Natural killer cell (primary cell): ENCODE results near the gene HOMEZ. TPM values are rescaled to one million over a fixed set of nuclear protein-coding genes. Genes with fewer than 3 reads are reported as not detected.

Experiments
- ATAC-seq, 3 donors: fragments of 150-1000 bp in 2 of 3; fragments of 200-7000 bp in 1 of 3; cut with Tn5 transposase; 1 replicate in 1 of 3; 2 replicates in 2 of 3; pipeline ENCODE4 v1.10.0; 2021; ENCODE audit warnings: mild to moderate bottlenecking in 2 of 3, moderate library complexity in 2 of 3
- DNase-seq, 2 donors: peaks; one replicate each; pipeline versions ENCODE4 v3.0.0 to v3.0.0-alpha.2; 2013 to 2021; ENCODE audit warnings: mixed read lengths in 1 of 2
- H3K27ac ChIP-seq: one replicate; pipeline ENCODE4 v1.5.1; 2013; ENCODE audit warnings: mild to moderate bottlenecking, low read length
- H3K27me3 ChIP-seq: one replicate; pipeline ENCODE4 v1.6.1; 2013; ENCODE audit warnings: low read length; ENCODE audit not compliant: control insufficient read depth, insufficient read depth
- H3K36me3 ChIP-seq: one replicate; pipeline ENCODE4 v1.6.1; 2013; ENCODE audit warnings: low read length; ENCODE audit not compliant: control insufficient read depth, insufficient read depth
- H3K4me1 ChIP-seq: one replicate; pipeline ENCODE4 v1.6.1; 2013; ENCODE audit warnings: low read length; ENCODE audit not compliant: control insufficient read depth, insufficient read depth
- H3K4me3 ChIP-seq: one replicate; pipeline ENCODE4 v1.5.1; 2013; ENCODE audit warnings: low read length
- H3K9me3 ChIP-seq: one replicate; pipeline ENCODE4 v1.6.1; 2013; ENCODE audit warnings: low read length; ENCODE audit not compliant: control insufficient read depth, insufficient read depth
- H3K27ac Mint-ChIP-seq, 2 donors: one replicate each; pipeline ENCODE4 v1.8.0; 2022; ENCODE audit warnings: mild to moderate bottlenecking in 2 of 2, mixed read lengths in 2 of 2, moderate library complexity in 1 of 2
- H3K27me3 Mint-ChIP-seq, 2 donors: one replicate each; pipeline ENCODE4 v1.8.0; 2022; ENCODE audit warnings: low read depth in 2 of 2, mixed read lengths in 2 of 2
- H3K36me3 Mint-ChIP-seq: one replicate; pipeline ENCODE4 v1.8.0; 2022; ENCODE audit warnings: mixed read lengths
- H3K4me1 Mint-ChIP-seq, 2 donors: one replicate each; pipeline ENCODE4 v1.8.0; 2022; ENCODE audit warnings: mixed read lengths in 2 of 2
- H3K4me3 Mint-ChIP-seq: one replicate; pipeline ENCODE4 v1.8.0; 2022; ENCODE audit warnings: mild to moderate bottlenecking, moderate library complexity, mixed read lengths
- H3K9me3 Mint-ChIP-seq, 2 donors: one replicate each; pipeline ENCODE4 v1.8.0; 2022; ENCODE audit warnings: mixed read lengths in 2 of 2
- WGBS: methylation state at CpG from one replicate; pipeline ENCODE4 v1.1.7; 2013; ENCODE audit warnings: missing lambda C conversion rate; ENCODE audit not compliant: insufficient coverage; 5-methylcytosine and 5-hydroxymethylcytosine counted together
- intact Hi-C: fragments of 100-400 bp; cut with micrococcal nuclease; formaldehyde crosslinking; loops from one replicate; pipeline ENCODE4 v1.14.2; 2022
- total RNA-seq, 4 donors: library from RNA; stranded (reverse); fragments of 120-200 nt in 1 of 4; gene quantifications; one replicate each; pipeline versions ENCODE4 v1.2.3 to v1.2.4, GENCODE V29; 2013 to 2022
- TF ChIP-seq, protein P1 (sequence below): fragments of 200-600 bp; IDR thresholded peaks from one replicate; pipeline ENCODE4 v1.8.0; 2022; ENCODE audit warnings: antibody characterized with exemption

HOMEZ gene
- total RNA-seq, 3 donors from 2014 or later (not counting 1 experiment from before 2014, with no cell fraction given) = 5.1 to 10.1 (median 7.0) TPM

DNA sequence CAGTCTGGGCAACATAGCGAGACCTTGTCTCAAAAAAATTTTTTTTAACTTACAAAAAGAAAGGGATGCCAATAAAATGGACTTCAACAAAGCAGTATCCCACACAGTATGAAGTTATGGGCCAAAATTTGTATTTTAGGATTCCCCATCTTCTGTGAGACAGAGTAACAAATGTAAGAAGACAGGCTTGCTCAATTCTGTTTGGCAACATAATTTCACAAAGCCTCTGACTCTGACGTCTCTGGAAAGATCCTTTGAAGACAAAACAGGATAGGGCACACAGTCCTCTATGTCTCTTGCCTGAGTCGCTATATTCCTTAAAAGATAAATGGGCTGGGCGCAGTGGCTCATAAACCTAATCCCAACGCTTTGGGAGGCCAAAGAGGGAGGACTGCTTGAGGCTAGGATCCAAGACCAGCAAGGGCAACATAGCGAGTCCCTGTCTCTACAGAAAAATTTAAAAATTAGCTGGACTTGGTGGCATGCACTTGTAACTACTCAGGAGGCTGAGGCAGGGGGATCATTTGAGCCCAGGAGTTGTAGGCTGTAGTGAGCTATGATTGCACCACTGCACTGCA lies 1.1 kb upstream of the HOMEZ start:
- Mint-ChIP-seq H3K4me3 (peak overlapping the region; percentile 95), H3K27me3 (no peaks in the 10 kb centered on the region), H3K36me3 (no peaks in the 10 kb centered on the region), H3K9me3 (no peaks in the 10 kb centered on the region), H3K27ac (peak overlapping the region; percentile 90 to 94), H3K4me1 (peaks cover 13 to 18% of the 10 kb centered on the region in 2 donors)
- Histone ChIP-seq H3K36me3 (no peaks in the 10 kb centered on the region), H3K4me3 (peak overlapping the region; percentile 69), H3K27ac (peak overlapping the region; percentile 73), H3K4me1 (peaks cover 10% of the 10 kb centered on the region), H3K9me3 (no peaks in the 10 kb centered on the region), H3K27me3 (no peaks in the 10 kb centered on the region)
- 72% methylated on average over 6 of the region's 6 CpGs for WGBS
- DNase-seq (no peak), ATAC-seq (no peak)
- intact Hi-C loops = loop anchor here (1.0 kb wide), 2 partner anchors 14 to 34 kb away; partner anchors contain the start of gene PABPN1
- TF ChIP-seq, protein P1, sequence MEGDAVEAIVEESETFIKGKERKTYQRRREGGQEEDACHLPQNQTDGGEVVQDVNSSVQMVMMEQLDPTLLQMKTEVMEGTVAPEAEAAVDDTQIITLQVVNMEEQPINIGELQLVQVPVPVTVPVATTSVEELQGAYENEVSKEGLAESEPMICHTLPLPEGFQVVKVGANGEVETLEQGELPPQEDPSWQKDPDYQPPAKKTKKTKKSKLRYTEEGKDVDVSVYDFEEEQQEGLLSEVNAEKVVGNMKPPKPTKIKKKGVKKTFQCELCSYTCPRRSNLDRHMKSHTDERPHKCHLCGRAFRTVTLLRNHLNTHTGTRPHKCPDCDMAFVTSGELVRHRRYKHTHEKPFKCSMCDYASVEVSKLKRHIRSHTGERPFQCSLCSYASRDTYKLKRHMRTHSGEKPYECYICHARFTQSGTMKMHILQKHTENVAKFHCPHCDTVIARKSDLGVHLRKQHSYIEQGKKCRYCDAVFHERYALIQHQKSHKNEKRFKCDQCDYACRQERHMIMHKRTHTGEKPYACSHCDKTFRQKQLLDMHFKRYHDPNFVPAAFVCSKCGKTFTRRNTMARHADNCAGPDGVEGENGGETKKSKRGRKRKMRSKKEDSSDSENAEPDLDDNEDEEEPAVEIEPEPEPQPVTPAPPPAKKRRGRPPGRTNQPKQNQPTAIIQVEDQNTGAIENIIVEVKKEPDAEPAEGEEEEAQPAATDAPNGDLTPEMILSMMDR = no peak

DNA sequence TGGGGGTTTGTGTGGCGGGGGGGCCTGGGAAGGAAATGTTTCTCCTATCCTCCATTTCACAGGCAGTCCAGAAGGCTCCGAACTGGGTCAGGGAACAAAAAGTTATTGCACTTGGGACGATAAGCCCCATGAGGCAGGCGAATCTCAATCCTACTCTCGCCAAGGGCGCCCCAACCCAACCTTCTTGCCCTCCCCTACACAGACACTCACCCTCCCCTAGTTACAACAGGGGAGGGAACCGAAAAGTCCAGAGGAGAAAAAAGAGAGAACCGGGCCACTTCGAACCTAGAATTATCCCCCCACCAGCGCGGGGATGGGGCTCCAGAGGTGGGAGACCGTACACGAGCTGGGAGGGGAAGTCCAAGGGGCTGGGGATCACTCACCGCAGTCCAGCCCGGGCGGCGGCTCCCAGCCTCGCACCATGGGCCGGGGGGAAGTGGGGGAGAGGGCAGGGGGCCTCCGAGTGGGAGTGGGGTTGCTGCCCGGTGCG lies 357 bp downstream of the HOMEZ start:
- Mint-ChIP-seq H3K4me1 (peaks cover 13 to 18% of the 10 kb centered on the region in 2 donors), H3K27ac (peak overlapping the region; percentile 90 to 94), H3K4me3 (peak overlapping the region; percentile 95), H3K36me3 (no peaks in the 10 kb centered on the region), H3K27me3 (no peaks in the 10 kb centered on the region), H3K9me3 (no peaks in the 10 kb centered on the region)
- no peak for DNase-seq
- Histone ChIP-seq H3K9me3 (no peaks in the 10 kb centered on the region), H3K4me3 (peak overlapping the region; percentile 69), H3K27me3 (no peaks in the 10 kb centered on the region), H3K4me1 (peaks cover 10% of the 10 kb centered on the region), H3K36me3 (no peaks in the 10 kb centered on the region), H3K27ac (peak overlapping the region; percentile 78)
- ATAC-seq = peak; percentile 24 to 36 (median 35)
- intact Hi-C loops = loop anchor here (1.0 kb wide), 2 partner anchors 16 to 36 kb away; partner anchors contain the start of gene PABPN1
- TF ChIP-seq, protein P1 = no peak
- WGBS = under 1% methylated on average over 17 of the region's 22 CpGs

DNA sequence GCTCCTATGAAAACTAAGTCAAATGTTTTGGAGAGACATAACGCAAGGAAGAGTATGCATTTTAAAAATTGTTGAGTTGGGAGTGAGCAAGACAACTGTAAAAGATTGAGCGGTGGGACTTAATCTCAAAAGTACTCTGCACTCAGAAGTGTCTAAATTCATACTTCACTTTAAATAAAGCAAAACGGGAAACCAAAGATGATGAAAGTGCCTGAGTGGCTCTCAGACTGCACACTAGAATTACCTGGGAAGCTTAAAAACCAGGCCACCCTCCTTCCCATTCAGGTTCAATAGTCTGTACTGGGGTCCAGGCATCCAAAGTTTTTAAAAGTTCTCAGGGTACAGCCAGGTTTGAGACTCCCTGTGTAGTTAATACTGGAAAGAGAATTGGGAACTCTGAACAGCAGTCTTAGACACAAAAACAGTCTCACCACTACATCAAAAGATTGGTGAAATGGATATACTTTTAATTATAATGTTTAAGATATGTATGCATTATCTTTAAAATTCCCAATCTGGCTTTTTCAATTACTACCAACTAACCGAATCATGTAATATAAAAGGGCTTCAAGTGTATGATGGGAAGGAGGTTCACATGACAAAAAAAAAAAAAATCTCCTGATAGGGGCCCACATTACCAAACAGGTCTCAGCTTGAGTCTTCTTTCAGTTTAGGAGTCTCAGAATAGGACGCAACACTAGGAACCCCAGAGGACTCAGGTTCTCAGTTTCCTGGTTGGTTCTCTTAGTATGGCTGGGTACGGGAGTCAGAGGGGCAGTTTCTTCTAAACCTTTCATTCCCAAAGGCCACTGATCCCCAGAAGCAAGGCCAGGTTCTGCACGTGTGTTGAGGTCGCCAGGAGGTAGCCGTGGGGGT lies 1.0 kb downstream of the HOMEZ start:
- Mint-ChIP-seq H3K36me3 (no peaks in the 10 kb centered on the region), H3K4me1 (peaks cover 13 to 18% of the 10 kb centered on the region in 2 donors), H3K27ac (peak overlapping the region; percentile 90 to 94), H3K27me3 (no peaks in the 10 kb centered on the region), H3K9me3 (no peaks in the 10 kb centered on the region), H3K4me3 (peak overlapping the region; percentile 95)
- DNase-seq = peak in 1 of 2 donors; percentile 54
- ATAC-seq = no peak
- intact Hi-C loops = no loop called here
- H3K9me3 ChIP-seq = no peaks in the 10 kb centered on the region
- 37% methylated on average over 7 of the region's 9 CpGs for WGBS
- H3K27me3 ChIP-seq = no peaks in the 10 kb centered on the region
- H3K4me1 ChIP-seq = peaks cover 10% of the 10 kb centered on the region
- no peaks in the 10 kb centered on the region for H3K36me3 ChIP-seq
- peak overlapping the region; percentile 78 for H3K27ac ChIP-seq
- H3K4me3 ChIP-seq = peak overlapping the region; percentile 69
- TF ChIP-seq, protein P1 = no peak
